Activated naive CD4-positive, alpha-beta T cell treated with anti-CD3 and anti-CD28 coated beads, Interleukin-2, amount 50 U/mL, for 16 hours (primary cell): ENCODE data around the gene ST6GALNAC3.
"Not testable (repeated sequence)": the region's sequence is repeated elsewhere in the genome, so short reads cannot be mapped to it uniquely, and the experiment has no call there.

Source experiments
- DNase-seq: peaks from one replicate; pipeline ENCODE4 v3.0.0-alpha.2; 2020

Gene ST6GALNAC3

DNA sequence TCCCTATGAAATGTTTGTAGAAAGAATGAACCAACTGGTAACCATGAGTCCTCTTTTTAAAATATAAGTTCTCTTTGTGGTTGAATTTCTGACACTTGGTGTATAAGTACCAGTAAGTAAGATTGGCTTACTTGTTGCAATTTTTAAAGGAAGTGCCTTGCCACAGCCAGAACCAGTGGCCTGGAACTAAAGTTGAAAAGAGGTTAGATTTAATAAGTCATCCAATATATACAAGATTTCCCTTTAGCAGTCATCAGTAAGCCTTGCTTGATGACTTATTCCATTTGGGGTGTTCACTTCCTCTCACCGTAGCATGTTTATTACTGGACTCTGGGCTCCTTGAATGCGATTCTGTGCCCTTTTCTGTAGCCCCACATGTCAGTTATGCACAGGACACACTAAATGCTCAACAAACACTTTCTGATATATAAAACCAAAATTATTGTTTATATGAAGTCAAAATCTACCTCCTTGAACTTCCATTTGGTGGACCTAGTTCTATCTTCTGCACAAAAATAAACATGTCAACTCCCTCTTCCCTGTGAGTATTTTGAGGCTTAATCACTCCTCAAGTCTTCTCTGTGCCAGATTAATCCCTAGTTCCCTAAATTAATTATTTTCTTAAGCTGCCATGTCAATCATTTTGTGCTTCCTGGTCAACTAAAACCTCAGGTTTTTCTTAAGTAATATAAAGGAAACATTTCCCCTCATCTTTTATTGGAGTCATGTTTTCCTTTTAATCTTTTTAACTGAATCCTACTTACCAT is 218.1 kb downstream of the ST6GALNAC3 start:
- no peak for DNase-seq

DNA sequence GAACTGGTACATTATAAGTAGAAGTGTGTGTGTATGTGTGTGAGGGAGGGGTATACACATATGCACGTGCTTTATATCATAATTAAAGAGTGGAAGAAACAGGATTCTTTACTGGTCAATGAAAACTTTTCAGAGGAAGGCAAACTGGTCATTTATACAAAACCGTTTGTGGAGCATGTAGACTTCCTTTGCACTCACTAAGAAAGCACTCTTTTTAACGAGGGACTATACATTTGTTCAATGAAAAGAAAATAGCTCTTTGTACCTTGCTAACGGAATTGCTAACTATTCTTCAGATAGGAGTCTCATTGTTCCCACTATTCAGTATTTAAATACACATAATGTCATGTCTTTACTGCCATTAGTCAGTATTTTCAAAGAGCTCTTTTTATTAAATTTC is 219.3 kb downstream of the ST6GALNAC3 start:
- DNase-seq = no peak

DNA sequence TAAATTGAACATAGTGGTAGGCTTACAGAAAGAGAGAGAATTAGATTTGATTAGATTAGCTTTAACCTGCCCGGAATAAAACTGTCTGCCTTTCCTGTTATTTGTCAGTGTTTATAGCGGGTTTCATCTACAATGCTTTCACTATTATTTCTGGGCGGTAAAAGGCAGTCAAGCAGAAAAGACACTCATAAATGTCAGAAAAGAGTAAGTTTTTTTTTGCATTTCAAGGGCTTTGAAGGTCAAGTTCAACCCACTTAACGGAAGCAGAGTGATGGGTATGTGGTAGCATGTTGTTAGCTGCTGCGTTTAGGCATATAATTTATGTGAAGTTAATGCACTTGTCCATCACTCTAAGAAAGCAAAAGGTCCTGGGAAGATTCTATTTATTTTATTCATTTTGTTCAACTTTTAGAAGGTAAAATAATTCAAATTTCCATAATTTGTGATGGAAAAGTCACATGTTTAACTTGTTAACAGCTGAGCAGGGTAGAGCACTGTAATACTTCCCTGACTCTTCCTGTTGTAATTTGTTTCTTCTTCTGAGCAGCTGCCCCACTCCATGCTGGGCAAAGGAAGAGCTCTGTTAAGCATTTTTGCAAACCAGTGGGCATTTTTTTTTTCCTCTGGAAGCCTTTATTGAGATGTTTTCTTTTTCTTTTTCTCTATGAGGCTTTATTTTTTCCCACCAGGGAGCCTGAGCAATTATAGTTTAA is 220.1 kb downstream of the ST6GALNAC3 start:
- no peak for DNase-seq

DNA sequence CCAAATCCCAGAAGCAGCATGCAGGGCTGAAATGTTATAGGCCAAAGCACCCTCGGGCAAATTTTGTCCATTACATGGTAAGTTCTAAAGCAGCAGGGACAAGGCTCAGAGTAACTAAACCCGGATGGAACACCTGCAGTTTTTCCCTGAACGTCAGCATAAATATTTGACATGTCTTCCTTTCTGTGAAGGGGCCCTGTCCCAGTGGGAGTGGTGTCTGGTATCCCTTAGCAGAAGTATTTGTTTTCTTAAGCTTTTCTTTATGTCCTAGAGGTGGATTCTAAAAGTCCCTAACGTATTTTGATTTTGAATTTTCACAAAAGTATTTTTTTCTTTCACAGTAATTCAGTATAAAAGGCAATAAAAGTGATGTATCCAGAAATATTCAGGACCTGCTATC is 223.9 kb downstream of the ST6GALNAC3 start:
- no peak for DNase-seq

DNA sequence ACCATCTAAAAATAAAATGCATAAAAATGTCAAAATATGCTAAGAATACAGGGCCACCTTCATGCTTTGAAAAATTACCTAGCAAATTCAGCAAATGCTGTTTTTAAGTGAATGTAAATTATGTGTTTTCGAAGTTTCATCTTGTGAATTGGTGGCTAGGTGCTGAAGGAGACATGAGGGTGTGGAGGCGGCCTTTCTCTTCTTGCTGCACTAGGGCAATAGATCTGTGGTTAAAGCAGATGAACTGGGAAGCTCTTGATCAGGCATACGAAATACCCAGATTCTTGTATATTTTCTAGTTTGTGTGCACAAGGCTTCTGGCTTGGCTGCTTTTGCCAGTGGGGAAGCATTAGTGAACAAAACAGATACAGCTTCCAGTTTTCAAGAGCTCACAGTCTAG is 224.5 kb downstream of the ST6GALNAC3 start:
- no peak for DNase-seq

DNA sequence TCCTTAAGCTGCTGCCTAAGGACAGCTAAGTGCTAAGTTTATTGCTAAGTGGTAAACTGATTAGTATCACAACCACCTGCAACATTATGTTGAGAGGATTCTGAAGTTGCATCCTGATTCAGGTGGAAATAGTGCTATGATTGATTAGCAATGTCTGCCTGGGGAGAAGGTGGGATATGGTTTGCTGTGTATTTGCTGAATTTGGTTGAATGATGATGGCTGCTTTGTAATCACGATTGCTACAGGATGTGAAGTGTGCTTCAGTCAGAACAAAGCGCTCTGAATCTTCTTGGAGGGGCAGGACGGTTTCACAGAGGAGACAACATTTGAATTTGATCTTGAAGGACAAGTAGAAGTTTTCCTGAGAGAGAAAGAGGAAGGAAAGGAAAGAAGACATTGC is 226.0 kb downstream of the ST6GALNAC3 start:
- no peak for DNase-seq

DNA sequence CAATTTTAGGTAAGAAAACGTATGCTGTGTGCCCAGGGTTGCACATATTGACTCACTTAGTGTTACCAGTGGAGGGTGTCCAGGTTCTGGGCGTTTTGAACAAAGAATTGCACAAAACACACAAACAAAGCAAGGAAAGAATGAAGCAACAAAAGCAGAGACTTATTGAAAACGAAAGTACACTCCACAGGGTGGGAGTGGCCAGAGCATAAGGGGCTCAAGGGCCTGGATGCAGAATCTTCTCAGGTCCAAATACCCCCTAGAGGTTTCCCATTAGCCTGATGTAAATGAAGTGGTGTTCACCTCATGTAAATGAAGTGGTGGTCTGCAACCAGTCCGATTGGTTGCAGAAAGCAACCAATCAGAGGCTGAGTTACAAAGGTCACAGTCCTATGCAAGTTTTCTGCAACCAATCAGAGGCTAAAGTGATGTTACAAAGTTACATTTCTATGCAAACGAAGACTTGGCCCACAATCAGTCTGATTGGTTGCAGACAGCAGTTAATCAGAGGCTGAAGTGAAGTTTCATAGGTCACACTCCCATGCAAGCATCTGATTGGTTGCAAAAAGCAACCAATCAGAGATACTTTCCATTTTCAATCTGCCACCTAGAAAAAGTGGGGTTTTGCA is 228.3 kb downstream of the ST6GALNAC3 start:
- DNase-seq = no peak

DNA sequence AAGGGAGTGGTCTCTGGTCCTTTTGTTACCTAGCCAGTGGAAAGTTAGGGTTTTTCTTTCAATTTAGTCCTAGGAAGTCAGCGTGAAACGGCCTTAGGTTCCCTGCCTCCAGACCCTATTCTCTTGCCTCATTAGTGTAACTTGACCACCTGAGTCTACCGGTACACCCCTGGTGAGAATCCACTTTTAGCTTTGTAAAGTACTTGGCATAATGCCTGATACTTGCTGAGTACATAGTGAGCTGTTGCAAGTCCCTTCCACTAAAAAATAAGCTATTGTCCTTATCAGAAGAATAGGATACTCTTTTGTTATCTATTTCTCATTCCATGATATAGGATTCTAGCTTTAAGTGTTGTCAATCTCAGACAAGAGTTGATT is 228.8 kb downstream of the ST6GALNAC3 start:
- no peak for DNase-seq

DNA sequence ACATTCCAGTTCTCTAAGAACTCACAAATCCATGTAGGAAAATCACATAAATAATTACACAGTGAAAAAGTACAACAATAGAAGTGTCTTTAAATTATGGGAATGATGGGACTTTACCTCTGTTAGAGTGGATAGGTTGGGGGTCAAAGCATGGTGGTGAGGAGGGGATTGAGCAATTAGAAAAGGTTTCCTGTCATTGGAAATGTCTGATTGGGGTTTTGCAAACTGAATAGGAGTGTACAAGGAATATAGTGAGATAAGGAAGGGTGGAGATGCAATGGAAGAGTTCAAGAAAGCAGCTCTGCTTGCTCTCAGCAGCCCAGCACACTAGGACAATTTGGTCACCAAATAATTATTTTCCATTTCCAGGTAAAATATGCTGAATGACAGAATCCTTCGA is 238.8 kb downstream of the ST6GALNAC3 start:
- no peak for DNase-seq

DNA sequence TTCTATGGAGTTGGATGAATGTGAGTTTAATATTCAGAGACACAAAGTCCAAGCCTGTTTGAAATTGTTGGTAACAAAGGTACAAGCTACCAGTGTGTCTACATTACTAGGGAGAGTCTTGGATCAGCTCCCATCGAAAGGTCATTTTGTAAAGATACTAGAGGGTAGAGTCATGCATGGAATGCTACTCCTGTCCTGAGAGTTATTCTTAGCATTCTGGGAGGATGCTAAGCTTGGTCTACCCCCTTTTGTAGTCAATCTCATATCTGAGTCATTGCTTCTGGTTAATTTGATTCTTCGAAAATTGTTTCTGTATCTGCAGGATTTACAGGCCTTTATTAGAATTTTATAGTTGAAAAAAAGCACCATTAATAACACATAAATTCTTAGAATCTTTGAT is 240.2 kb downstream of the ST6GALNAC3 start:
- no peak for DNase-seq

DNA sequence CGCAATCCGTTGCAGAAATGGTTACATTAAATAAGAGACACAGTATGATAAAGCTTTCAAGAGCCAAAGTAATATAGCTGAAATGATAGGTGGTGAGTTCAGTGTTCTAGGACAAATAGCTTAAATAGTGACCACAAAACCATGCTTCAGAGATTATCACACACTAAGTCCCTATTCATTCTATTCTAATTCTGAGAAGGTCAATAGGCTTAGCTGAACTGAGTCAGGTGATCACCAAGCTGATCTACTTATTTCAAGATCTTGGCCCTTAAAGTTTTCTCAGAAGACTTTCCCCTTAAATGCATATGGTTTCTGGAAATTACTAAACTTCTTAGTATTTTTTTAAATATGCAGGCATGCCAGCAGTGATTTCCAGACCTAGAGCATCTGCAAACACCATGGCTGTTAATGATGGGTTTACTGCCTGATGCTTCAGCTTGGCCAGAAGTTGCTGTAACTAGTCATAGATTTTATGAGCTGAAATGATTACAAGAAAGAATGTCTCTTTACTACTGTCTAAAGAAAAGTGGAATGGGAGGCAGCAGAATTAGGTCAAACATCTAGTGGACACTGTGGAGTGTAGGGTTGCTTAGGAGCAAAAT is 242.9 kb downstream of the ST6GALNAC3 start:
- DNase-seq = no peak

DNA sequence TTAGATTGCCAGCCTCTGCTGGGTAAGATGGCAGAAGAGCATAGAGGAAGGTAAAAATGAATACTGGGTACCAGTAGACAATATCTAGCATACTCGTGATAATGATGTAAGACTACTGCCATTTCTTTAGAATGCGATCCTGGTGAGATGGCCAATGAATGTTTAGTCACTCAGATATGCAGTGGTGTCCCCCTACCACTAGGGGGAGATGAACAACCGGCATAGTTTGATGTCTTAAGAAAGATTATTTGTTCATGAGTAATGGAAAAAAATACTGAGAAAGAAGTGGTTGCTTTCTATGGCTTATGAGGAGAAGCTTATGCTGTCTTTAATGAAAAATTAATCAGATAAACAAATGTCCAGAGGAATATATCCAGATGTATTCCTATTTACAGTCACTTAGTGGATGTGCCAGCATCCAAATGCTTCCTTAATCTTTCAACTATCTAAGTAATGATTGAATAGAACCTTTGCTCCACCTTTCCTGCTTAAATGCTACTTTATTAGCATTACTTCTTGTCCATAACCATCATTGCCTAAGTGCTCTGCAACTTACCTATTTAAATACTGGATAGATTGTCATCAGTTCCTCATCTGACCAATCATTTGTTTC is 256.6 kb downstream of the ST6GALNAC3 start:
- peak; percentile 45 for DNase-seq

DNA sequence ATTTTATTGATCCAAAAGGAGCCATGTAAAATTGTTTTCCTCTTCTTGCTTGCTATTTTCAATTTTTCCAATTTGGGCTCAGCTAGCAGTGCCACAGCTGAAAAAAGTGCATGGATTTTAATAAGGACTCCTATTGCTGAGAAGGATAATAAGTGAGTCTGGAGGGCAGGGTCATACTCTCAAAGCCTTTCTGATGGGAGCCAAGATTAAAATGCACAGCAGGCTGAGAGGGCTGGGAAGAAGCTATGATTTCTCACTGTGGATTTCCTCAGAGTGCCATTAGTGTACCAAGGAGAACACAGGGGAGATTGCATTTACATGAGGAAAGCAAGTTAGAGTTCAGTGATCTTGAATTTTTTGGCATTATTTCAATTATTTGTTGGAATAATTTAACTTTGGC is 261.3 kb downstream of the ST6GALNAC3 start:
- no peak for DNase-seq

DNA sequence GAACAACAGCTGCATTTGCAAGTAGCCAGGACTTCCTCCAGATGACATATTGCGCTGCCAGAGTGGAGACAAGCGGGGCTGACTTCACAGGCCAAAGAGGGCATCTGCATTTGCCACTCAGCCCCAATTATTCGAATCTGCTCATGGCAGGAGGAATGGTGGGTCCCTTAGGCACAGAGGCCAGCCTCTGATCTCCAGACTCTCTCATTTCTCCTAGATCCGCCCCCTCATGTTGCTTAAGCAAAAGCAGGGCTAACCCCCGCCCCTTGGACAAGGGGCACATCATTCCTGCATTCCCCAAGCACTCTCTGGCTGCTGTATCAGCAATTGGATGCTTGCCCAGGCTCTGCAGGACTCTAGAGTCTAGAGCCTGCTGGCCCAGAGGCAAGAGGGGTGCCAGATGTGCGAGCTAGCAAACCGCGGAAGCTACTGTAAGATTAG is 262.4 kb downstream of the ST6GALNAC3 start:
- no peak for DNase-seq

DNA sequence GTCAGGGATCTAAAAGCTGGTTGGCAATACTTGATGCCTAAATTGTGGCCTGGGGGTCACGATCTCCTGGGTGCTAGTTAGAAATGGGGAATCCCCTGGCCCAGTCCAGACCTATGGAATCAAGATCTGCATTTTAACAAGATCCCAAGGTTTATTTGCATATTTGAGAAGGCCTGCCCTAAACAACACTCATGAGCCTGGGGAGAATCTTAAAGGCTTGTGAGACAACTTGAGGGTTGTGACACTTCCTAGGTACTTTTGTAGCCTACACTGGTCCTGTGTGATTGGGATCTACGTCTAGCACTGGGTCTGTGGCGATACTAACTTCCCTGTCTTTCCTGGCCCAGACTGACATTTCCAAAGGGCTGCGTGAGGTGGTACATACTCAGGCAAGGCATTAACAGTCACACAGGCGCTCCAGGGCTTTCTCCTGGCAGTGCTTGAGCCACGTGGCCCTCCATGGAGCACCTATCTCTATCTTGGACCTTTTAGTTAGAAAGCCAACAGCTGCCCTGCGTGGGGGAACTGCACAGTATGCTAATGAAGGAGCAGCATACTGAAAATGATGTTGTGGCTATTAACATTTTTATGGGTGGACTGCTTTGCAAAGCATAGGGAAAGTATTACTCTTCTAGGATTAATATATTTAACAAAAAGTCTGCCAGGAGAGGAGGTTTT is 263.1 kb downstream of the ST6GALNAC3 start:
- DNase-seq = no peak

DNA sequence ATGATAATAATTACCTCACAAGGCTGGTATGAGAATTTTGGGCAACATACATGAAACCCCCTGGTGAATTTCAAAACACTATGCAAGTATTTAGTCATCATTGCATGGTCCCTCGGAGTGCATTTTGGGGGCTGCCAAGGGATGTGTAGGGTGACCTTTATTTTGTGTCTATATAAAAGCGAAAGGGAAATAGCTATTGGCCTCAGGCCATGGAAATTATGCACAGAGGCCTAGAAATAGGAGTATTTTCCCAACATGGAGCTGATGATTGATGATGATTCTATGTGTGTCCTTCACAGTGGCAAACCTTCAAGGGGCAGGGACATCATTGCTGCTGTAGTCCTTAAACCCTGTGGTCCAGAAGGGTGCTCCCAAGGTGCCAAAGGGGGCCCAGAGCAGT is 265.5 kb downstream of the ST6GALNAC3 start:
- DNase-seq = no peak

DNA sequence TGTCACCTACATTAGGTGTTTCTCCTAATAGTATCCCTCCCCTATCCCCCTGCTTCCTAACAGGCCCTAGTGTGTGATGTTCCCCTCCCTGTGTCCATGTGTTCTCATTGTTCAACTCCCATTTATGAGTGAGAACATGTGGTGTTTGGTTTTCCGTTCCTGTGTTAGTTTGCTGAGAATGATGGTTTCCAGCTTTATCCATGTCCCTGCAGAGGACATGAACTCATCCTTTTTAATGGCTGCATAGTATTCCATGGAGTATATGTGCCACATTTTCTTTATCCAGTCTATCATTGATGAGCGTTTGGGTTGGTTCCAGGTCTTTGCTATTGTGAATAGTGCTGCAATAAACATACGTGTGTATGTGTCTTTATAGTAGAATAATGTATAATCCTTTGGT is 267.3 kb downstream of the ST6GALNAC3 start:
- DNase-seq = not testable (repeated sequence)

DNA sequence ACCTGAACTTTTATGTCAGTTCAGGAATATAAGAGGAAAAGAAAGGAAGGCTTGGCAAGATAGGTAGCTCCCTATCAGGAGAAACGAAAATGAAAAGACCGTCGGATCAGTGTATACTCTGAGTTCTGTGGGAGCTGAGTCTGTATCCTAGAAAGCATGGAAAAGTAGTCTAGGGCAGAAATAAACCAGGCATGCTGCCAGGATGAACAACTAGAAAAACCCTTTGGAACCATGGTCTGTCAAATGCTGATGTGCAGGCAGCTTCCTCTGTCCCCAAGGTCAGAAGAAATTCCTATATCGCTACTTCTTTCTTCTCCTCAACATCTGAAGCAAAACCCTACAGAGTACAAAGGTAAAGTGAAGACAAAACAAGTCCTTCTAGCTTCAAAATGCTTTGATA is 268.8 kb downstream of the ST6GALNAC3 start:
- no peak for DNase-seq

DNA sequence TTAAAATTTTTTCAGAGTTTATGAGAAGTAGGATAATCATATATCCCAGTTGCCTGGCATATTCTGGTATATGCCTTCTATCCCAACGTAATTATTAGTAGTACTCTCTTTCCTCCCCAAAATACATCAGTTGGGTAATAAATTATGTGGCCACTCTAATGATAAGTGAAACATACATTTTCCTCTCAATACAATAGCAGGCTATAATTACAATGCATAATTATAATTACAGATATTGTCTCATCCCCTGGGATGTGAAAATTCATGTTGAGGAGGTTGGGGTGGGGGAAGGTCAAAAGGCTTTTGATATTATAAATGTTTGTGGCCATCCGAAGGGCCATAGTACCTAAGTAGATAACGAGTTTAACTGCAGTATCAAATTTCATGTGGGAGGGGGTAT is 277.1 kb downstream of the ST6GALNAC3 start:
- DNase-seq = no peak

DNA sequence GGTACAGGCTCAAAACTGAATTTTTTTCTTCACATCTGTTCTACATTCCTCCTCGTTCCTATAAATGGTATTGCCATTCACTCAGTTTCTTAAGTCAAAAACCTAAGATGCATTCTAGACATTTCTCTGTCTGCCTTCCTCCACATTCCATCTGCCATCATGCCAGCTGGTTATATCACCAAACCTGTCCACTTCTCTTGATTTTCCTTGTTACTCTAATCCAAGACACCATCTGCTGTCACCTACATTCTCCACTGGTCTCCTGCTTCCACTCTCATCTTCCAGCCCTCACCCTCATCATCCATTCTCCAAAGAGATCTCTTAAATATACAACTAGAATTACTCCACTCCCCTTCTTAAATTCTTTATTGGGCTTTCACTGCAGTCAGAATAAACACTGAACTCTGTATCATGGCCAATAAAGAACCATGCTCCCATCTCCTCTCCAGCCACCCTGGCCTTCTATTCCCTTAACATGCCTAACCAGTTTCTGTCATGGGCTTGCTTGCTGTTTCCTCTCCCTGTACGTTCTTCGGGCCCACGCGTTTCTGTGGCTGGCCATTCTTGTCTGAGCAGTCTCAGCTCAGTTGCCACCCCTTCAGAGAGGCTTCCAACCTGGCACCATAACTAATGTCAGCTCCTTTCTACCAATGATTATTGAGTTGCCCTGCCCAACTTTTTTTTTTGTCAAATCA is 278.3 kb downstream of the ST6GALNAC3 start:
- DNase-seq = no peak

DNA sequence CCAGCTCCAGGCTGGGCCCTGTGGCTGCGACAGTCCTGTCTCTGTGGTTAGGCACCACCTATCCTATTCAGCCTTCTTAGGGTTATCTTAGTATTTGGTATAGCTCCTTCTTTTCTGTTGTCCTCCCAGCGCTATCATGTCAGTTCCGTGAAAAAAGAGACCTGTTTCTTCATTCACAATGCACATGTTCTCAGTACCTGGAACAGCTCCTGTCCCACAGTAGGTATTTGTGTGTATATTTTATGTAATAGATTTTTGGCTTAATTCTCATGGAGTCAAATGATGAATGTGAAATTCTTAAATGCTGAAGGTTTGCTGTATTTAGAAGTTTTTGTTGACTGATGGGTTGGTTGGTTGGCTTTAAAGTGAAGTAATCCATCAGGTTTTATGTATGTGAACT is 279.7 kb downstream of the ST6GALNAC3 start:
- no peak for DNase-seq

DNA sequence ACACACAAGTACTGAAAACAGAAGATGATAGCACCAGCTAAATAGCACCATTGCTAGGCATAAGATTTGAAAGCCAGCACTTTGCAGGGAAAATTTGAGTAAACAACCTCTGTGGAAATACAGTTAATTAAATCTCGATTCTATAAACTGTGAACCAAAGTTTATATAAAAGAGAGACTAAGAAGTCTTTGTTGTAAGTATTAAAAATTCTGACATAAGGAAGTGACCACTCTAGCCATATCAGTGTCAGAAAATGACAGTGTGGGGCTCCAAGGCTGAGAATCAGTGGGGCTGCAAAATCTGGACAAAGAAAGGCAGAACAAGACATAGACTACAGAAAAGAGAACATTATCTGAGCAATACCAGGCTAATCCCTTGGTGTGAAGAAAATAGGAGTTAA is 292.2 kb downstream of the ST6GALNAC3 start:
- DNase-seq = no peak
